HL-60 (cell line): ENCODE data around the gene NT5DC3.
A peak's percentile ranks its signal among the peaks of the same experiment; 100 is the strongest.

Source experiments
- GABPA ChIP-seq: IDR thresholded peaks from 2 replicates; pipeline ENCODE4 v1.6.1; 2012; ENCODE audit warnings: low read depth
- POLR2AphosphoS5 ChIP-seq: IDR thresholded peaks from 2 replicates; pipeline ENCODE4 v1.6.1; 2012; ENCODE audit warnings: low read depth
- SPI1 ChIP-seq: IDR thresholded peaks from 2 replicates; pipeline ENCODE4 v1.6.1; 2012; ENCODE audit warnings: low read depth, mild to moderate bottlenecking, borderline replicate concordance
- TF ChIP-seq, protein P1 (sequence below): IDR thresholded peaks from one replicate; pipeline ENCODE4 v1.5.1; 2011; ENCODE audit warnings: low read length, control low read depth, inconsistent platforms; ENCODE audit not compliant: insufficient read depth
- TF ChIP-seq, protein P2 (sequence below): IDR thresholded peaks from 2 replicates; pipeline ENCODE4 v1.6.1; 2012; ENCODE audit warnings: low read depth; ENCODE audit not compliant: insufficient replicate concordance

DNA sequence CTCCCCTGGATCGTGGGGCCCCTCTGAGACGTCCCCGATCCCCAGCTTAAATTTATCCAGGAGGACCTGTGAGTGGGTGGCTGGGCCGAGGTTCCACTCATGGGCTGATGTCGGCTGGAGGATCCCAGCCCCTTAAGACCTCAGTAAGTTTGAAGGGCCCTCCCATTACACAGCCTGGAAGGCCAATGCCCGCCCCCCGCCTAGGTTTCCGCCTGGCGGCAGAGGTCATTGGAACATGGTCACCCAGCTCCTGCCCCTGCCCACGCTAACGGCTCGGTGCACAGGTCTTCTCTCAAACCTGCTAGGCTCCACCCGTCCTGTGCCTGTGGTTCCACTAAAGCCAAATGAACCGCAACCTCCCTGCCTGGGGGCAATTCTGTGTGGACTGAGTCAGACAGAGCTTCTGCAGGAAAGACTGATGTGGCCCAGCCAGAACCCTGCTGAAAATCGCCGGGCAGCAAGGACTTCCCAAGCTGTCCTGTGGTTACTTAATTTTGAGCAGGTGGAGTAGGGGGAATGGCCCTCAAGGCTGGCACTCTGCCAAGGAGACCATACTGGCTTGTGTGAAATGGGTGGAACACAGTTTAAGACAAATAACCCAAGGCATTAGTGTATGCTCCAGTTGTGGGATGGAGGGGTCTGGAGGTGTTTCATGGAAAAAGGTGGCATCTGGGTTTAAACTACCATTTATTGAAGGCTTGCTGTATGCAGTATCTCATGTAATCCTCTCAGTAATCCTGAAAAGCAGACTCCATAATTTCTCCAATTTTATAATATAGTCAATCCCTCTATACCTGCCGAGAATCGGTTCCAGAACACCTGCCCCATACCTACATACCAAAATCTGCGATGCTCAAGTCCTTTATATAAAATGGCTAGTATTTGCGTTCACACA is 903 bp upstream of the NT5DC3 start:
- TF ChIP-seq, protein P1, sequence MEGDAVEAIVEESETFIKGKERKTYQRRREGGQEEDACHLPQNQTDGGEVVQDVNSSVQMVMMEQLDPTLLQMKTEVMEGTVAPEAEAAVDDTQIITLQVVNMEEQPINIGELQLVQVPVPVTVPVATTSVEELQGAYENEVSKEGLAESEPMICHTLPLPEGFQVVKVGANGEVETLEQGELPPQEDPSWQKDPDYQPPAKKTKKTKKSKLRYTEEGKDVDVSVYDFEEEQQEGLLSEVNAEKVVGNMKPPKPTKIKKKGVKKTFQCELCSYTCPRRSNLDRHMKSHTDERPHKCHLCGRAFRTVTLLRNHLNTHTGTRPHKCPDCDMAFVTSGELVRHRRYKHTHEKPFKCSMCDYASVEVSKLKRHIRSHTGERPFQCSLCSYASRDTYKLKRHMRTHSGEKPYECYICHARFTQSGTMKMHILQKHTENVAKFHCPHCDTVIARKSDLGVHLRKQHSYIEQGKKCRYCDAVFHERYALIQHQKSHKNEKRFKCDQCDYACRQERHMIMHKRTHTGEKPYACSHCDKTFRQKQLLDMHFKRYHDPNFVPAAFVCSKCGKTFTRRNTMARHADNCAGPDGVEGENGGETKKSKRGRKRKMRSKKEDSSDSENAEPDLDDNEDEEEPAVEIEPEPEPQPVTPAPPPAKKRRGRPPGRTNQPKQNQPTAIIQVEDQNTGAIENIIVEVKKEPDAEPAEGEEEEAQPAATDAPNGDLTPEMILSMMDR: no peak
- TF ChIP-seq GABPA: no peak
- 0 out of 2 replicates have a peak, but pooled peaks have one; percentile 29 for TF ChIP-seq POLR2AphosphoS5
- TF ChIP-seq, protein P2, sequence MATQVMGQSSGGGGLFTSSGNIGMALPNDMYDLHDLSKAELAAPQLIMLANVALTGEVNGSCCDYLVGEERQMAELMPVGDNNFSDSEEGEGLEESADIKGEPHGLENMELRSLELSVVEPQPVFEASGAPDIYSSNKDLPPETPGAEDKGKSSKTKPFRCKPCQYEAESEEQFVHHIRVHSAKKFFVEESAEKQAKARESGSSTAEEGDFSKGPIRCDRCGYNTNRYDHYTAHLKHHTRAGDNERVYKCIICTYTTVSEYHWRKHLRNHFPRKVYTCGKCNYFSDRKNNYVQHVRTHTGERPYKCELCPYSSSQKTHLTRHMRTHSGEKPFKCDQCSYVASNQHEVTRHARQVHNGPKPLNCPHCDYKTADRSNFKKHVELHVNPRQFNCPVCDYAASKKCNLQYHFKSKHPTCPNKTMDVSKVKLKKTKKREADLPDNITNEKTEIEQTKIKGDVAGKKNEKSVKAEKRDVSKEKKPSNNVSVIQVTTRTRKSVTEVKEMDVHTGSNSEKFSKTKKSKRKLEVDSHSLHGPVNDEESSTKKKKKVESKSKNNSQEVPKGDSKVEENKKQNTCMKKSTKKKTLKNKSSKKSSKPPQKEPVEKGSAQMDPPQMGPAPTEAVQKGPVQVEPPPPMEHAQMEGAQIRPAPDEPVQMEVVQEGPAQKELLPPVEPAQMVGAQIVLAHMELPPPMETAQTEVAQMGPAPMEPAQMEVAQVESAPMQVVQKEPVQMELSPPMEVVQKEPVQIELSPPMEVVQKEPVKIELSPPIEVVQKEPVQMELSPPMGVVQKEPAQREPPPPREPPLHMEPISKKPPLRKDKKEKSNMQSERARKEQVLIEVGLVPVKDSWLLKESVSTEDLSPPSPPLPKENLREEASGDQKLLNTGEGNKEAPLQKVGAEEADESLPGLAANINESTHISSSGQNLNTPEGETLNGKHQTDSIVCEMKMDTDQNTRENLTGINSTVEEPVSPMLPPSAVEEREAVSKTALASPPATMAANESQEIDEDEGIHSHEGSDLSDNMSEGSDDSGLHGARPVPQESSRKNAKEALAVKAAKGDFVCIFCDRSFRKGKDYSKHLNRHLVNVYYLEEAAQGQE: no peak
- no peak for TF ChIP-seq SPI1
